ENCODE measurements around the gene CD300C. TPM values are rescaled to one million over a fixed set of nuclear protein-coding genes. Genes with fewer than 3 reads are reported as not detected.
A peak's percentile ranks its signal among the peaks of the same experiment; 100 is the strongest.
"Not testable (repeated sequence)": the region's sequence is repeated elsewhere in the genome, so short reads cannot be mapped to it uniquely, and the experiment has no call there.

The CD300C gene
- total RNA-seq, 2 experiments from 2014 or later, result 0.47 to 0.57 TPM

- H3K27ac Mint-ChIP-seq, result no peak overlapping the region
- CTCF ChIA-PET, result no interaction called here
- H3K4me3 Mint-ChIP-seq, result no peak overlapping the region
- H3K4me1 Mint-ChIP-seq (ENCODE audit: low read depth), result peaks cover 16% of the 10 kb centered on the region
- H3K9me3 Mint-ChIP-seq (ENCODE audit: insufficient read depth), result no peaks in the 10 kb centered on the region
- ATAC-seq (no peak), DNase-seq (no peak)
- POLR2A ChIA-PET, result interaction anchor here (1.3 kb wide), 1 partner anchor 11 kb away, joined by 4 read pairs; no protein-coding TSS in a partner anchor
- peaks cover 12% of the 10 kb centered on the region for H3K36me3 Mint-ChIP-seq (ENCODE audit: low read depth)
- peaks cover 29% of the 10 kb centered on the region for H3K27me3 Mint-ChIP-seq (ENCODE audit: low read depth)
These were observed 29.2 kb downstream of the CD300C start for GRCh38 chr17:74516561-74517328.

GRCh38 chr17:74515941-74516340 lies 30.0 kb downstream of the CD300C start:
- no peak overlapping the region for H3K27ac Mint-ChIP-seq
- peaks cover 12% of the 10 kb centered on the region for H3K36me3 Mint-ChIP-seq (ENCODE audit: low read depth)
- H3K9me3 Mint-ChIP-seq (ENCODE audit: insufficient read depth), result no peaks in the 10 kb centered on the region
- ATAC-seq, result no peak
- POLR2A ChIA-PET, result interaction anchor here (1.3 kb wide), 1 partner anchor 12 kb away, joined by 4 read pairs; no protein-coding TSS in a partner anchor
- H3K27me3 Mint-ChIP-seq (ENCODE audit: low read depth), result peaks cover 33% of the 10 kb centered on the region
- H3K4me3 Mint-ChIP-seq, result no peak overlapping the region
- CTCF ChIA-PET, result no interaction called here
- no peak for DNase-seq
- H3K4me1 Mint-ChIP-seq (ENCODE audit: low read depth), result peaks cover 11% of the 10 kb centered on the region

GRCh38 chr17:74514632-74515334 lies 31.1 kb downstream of the CD300C start:
- ChIA-PET POLR2A (no interaction called here), CTCF (no interaction called here)
- H3K9me3 Mint-ChIP-seq (ENCODE audit: insufficient read depth), result no peaks in the 10 kb centered on the region
- peak overlapping the region; percentile 96 for H3K27ac Mint-ChIP-seq
- H3K36me3 Mint-ChIP-seq (ENCODE audit: low read depth), result peaks cover 12% of the 10 kb centered on the region
- peaks cover 5% of the 10 kb centered on the region for H3K4me1 Mint-ChIP-seq (ENCODE audit: low read depth)
- ATAC-seq (peak; percentile 40), DNase-seq (no peak)
- peaks cover 32% of the 10 kb centered on the region for H3K27me3 Mint-ChIP-seq (ENCODE audit: low read depth)
- H3K4me3 Mint-ChIP-seq, result peak overlapping the region; percentile 55

- H3K27ac Mint-ChIP-seq, result peak overlapping the region; percentile 96
- H3K4me1 Mint-ChIP-seq (ENCODE audit: low read depth), result peaks cover 5% of the 10 kb centered on the region
- peaks cover 12% of the 10 kb centered on the region for H3K36me3 Mint-ChIP-seq (ENCODE audit: low read depth)
- no peaks in the 10 kb centered on the region for H3K9me3 Mint-ChIP-seq (ENCODE audit: insufficient read depth)
- CTCF ChIA-PET, result no interaction called here
- peaks cover 34% of the 10 kb centered on the region for H3K27me3 Mint-ChIP-seq (ENCODE audit: low read depth)
- DNase-seq (peak; percentile 78), ATAC-seq (peak; percentile 47)
- POLR2A ChIA-PET, result interaction anchor here (0.7 kb wide), 1 partner anchor 282 kb away, joined by 3 read pairs; no protein-coding TSS in a partner anchor
- H3K4me3 Mint-ChIP-seq, result peak overlapping the region; percentile 55
These were observed 31.8 kb downstream of the CD300C start for GRCh38 chr17:74513987-74514631.

GRCh38 chr17:74512624-74513091 lies 33.3 kb downstream of the CD300C start:
- Mint-ChIP-seq H3K27me3 (ENCODE audit: low read depth) (peaks cover 31% of the 10 kb centered on the region), H3K36me3 (ENCODE audit: low read depth) (peaks cover 12% of the 10 kb centered on the region), H3K27ac (no peak overlapping the region), H3K4me1 (ENCODE audit: low read depth) (peaks cover 5% of the 10 kb centered on the region), H3K9me3 (ENCODE audit: insufficient read depth) (no peaks in the 10 kb centered on the region), H3K4me3 (no peak overlapping the region)
- no peak for ATAC-seq
- no peak for DNase-seq
- ChIA-PET POLR2A (interaction anchor here (0.7 kb wide), 1 partner anchor 99 kb away, joined by 5 read pairs; no protein-coding TSS in a partner anchor), CTCF (interaction anchor here (1.1 to 1.2 kb wide), 2 partner anchors 75 to 144 kb away, joined by 4 read pairs; no protein-coding TSS in a partner anchor)

- no peaks in the 10 kb centered on the region for H3K9me3 Mint-ChIP-seq (ENCODE audit: insufficient read depth)
- peaks cover 12% of the 10 kb centered on the region for H3K36me3 Mint-ChIP-seq (ENCODE audit: low read depth)
- ChIA-PET POLR2A (interaction anchor here (0.7 kb wide), 1 partner anchor 98 kb away, joined by 5 read pairs; no protein-coding TSS in a partner anchor), CTCF (interaction anchor here (0.8 to 1.2 kb wide), 3 partner anchors 74 to 144 kb away, joined by 3 to 4 read pairs (median 4); no protein-coding TSS in a partner anchor)
- no peak overlapping the region for H3K27ac Mint-ChIP-seq
- ATAC-seq (no peak), DNase-seq (no peak)
- peaks cover 35% of the 10 kb centered on the region for H3K27me3 Mint-ChIP-seq (ENCODE audit: low read depth)
- no peak overlapping the region for H3K4me3 Mint-ChIP-seq
- peaks cover 5% of the 10 kb centered on the region for H3K4me1 Mint-ChIP-seq (ENCODE audit: low read depth)
These were observed 33.9 kb downstream of the CD300C start for GRCh38 chr17:74512036-74512435.

- H3K36me3 Mint-ChIP-seq (ENCODE audit: low read depth), result no peaks in the 10 kb centered on the region
- ChIA-PET CTCF (no interaction called here), POLR2A (no interaction called here)
- ATAC-seq, result no peak
- H3K4me1 Mint-ChIP-seq (ENCODE audit: low read depth), result no peaks in the 10 kb centered on the region
- DNase-seq, result no peak
- no peaks in the 10 kb centered on the region for H3K9me3 Mint-ChIP-seq (ENCODE audit: insufficient read depth)
- H3K4me3 Mint-ChIP-seq, result no peak overlapping the region
- H3K27ac Mint-ChIP-seq, result no peak overlapping the region
- peaks cover 27% of the 10 kb centered on the region for H3K27me3 Mint-ChIP-seq (ENCODE audit: low read depth)
These were observed 37.8 kb downstream of the CD300C start for GRCh38 chr17:74508156-74508555.

- ATAC-seq; DNase-seq; H3K9me3 Mint-ChIP-seq (ENCODE audit: insufficient read depth); H3K4me1 Mint-ChIP-seq (ENCODE audit: low read depth); CTCF ChIA-PET; H3K36me3 Mint-ChIP-seq (ENCODE audit: low read depth); H3K27ac Mint-ChIP-seq; H3K4me3 Mint-ChIP-seq; POLR2A ChIA-PET: not testable (repeated sequence)
- peaks cover 14% of the 10 kb centered on the region for H3K27me3 Mint-ChIP-seq (ENCODE audit: low read depth)
These were observed 42.0 kb downstream of the CD300C start for GRCh38 chr17:74503949-74504348.

GRCh38 chr17:74502861-74503260 lies 43.1 kb downstream of the CD300C start:
- CTCF ChIA-PET, result interaction anchor here (0.7 to 1.0 kb wide), 2 partner anchors 30 to 154 kb away, joined by 3 to 4 read pairs; no protein-coding TSS in a partner anchor
- POLR2A ChIA-PET, result no interaction called here
- Mint-ChIP-seq H3K27ac (no peak overlapping the region), H3K4me3 (no peak overlapping the region), H3K4me1 (ENCODE audit: low read depth) (no peaks in the 10 kb centered on the region), H3K9me3 (ENCODE audit: insufficient read depth) (no peaks in the 10 kb centered on the region), H3K36me3 (ENCODE audit: low read depth) (no peaks in the 10 kb centered on the region), H3K27me3 (ENCODE audit: low read depth) (peaks cover 11% of the 10 kb centered on the region)
- DNase-seq (no peak), ATAC-seq (no peak)

GRCh38 chr17:74499992-74500391 lies 45.9 kb downstream of the CD300C start:
- POLR2A ChIA-PET, result no interaction called here
- DNase-seq (no peak), ATAC-seq (no peak)
- Mint-ChIP-seq H3K36me3 (ENCODE audit: low read depth) (no peaks in the 10 kb centered on the region), H3K27ac (no peak overlapping the region), H3K27me3 (ENCODE audit: low read depth) (no peaks in the 10 kb centered on the region), H3K4me3 (no peak overlapping the region), H3K9me3 (ENCODE audit: insufficient read depth) (no peaks in the 10 kb centered on the region), H3K4me1 (ENCODE audit: low read depth) (no peaks in the 10 kb centered on the region)
- CTCF ChIA-PET, result interaction anchor here (1.3 to 2.4 kb wide), 2 partner anchors 131 to 157 kb away, joined by 4 to 12 read pairs; no protein-coding TSS in a partner anchor

GRCh38 chr17:74497471-74497870 lies 48.4 kb downstream of the CD300C start:
- no peaks in the 10 kb centered on the region for H3K36me3 Mint-ChIP-seq (ENCODE audit: low read depth)
- H3K27ac Mint-ChIP-seq, result no peak overlapping the region
- DNase-seq, result no peak
- POLR2A ChIA-PET, result interaction anchor here (0.6 kb wide), 1 partner anchor 267 kb away, joined by 3 read pairs; no protein-coding TSS in a partner anchor
- no peak for ATAC-seq
- peaks cover 3% of the 10 kb centered on the region for H3K27me3 Mint-ChIP-seq (ENCODE audit: low read depth)
- no peaks in the 10 kb centered on the region for H3K9me3 Mint-ChIP-seq (ENCODE audit: insufficient read depth)
- H3K4me3 Mint-ChIP-seq, result no peak overlapping the region
- H3K4me1 Mint-ChIP-seq (ENCODE audit: low read depth), result peaks cover 6% of the 10 kb centered on the region
- CTCF ChIA-PET, result interaction anchor here (1.7 to 8.3 kb wide), 2 partner anchors 40 to 117 kb away, joined by 6 to 66 read pairs; no protein-coding TSS in a partner anchor
